DOHH2 (cell line): Measurements from ENCODE around the gene L3MBTL4.

Experiments used
- CTCF ChIP-seq: fragments of 200-600 bp; sonication (generic); IDR thresholded peaks from one replicate; pipeline ENCODE4 v1.5.1; 2014; ENCODE audit warnings: antibody characterized with exemption, mild to moderate bottlenecking, low read depth, low read length; ENCODE audit not compliant: poor library complexity, severe bottlenecking
- EZH2phosphoT487 ChIP-seq: fragments of 200-600 bp; sonication (generic); IDR thresholded peaks from 2 replicates; pipeline ENCODE4 v1.6.1; 2017; ENCODE audit warnings: borderline replicate concordance, mild to moderate bottlenecking, antibody characterized with exemption, low read length, moderate library complexity, mixed read lengths

GRCh38 chr18:6120820-6121279 is 293.9 kb downstream of the L3MBTL4 start:
- TF ChIP-seq CTCF (no peak), EZH2phosphoT487 (no peak)
